ENCODE results near the gene QTRT2.
A peak's percentile ranks its signal among the peaks of the same experiment; 100 is the strongest.

QTRT2 gene

GRCh38 chr3:114056130-114057010 is at the start of gene QTRT2, which contains the start of gene CCDC191:
Gene QTRT2 (plus strand): TSS chr3:114056737. CDS start chr3:114065258, 8,521 bp downstream.
Gene CCDC191 (minus strand): TSS chr3:114056526. CDS start chr3:114056466, 60 bp downstream.
- peak; percentile 97 for DNase-seq (ENCODE audit: low read depth)

GRCh38 chr3:114011059-114011797 is 45.3 kb upstream of the QTRT2 start:
- DNase-seq (ENCODE audit: low read depth): no peak

- DNase-seq (ENCODE audit: low read depth): no peak
These were observed 42.3 kb upstream of the QTRT2 start for GRCh38 chr3:114014211-114014610.

GRCh38 chr3:114019486-114019885 is 37.1 kb upstream of the QTRT2 start:
- no peak for DNase-seq (ENCODE audit: low read depth)

- DNase-seq (ENCODE audit: low read depth): no peak
These were observed 35.6 kb upstream of the QTRT2 start for GRCh38 chr3:114020907-114021306.

GRCh38 chr3:114022145-114022802 is 34.3 kb upstream of the QTRT2 start:
- peak; percentile 20 for DNase-seq (ENCODE audit: low read depth)

GRCh38 chr3:114025451-114025850 is 31.1 kb upstream of the QTRT2 start:
- no peak for DNase-seq (ENCODE audit: low read depth)

- no peak for DNase-seq (ENCODE audit: low read depth)
These were observed 30.2 kb upstream of the QTRT2 start for GRCh38 chr3:114026331-114026730.

GRCh38 chr3:114033721-114034120 is 22.8 kb upstream of the QTRT2 start:
- DNase-seq (ENCODE audit: low read depth): no peak

GRCh38 chr3:114034211-114034610 is 22.3 kb upstream of the QTRT2 start:
- DNase-seq (ENCODE audit: low read depth): no peak

GRCh38 chr3:114034787-114035545 is 21.6 kb upstream of the QTRT2 start:
- peak; percentile 26 for DNase-seq (ENCODE audit: low read depth)

- no peak for DNase-seq (ENCODE audit: low read depth)
These were observed 20.6 kb upstream of the QTRT2 start for GRCh38 chr3:114035896-114036295.

GRCh38 chr3:114043205-114043604 is 13.3 kb upstream of the QTRT2 start:
- DNase-seq (ENCODE audit: low read depth): no peak

GRCh38 chr3:114052216-114052615 is 4.3 kb upstream of the QTRT2 start:
- no peak for DNase-seq (ENCODE audit: low read depth)

GRCh38 chr3:114057011-114057347 is 442 bp downstream of the QTRT2 start:
- DNase-seq (ENCODE audit: low read depth): no peak

GRCh38 chr3:114058646-114059045 is 2.1 kb downstream of the QTRT2 start:
- no peak for DNase-seq (ENCODE audit: low read depth)

- no peak for DNase-seq (ENCODE audit: low read depth)
These were observed 4.5 kb downstream of the QTRT2 start for GRCh38 chr3:114060906-114061655.

- no peak for DNase-seq (ENCODE audit: low read depth)
These were observed 11.3 kb downstream of the QTRT2 start for GRCh38 chr3:114067804-114068203.

GRCh38 chr3:114068336-114068735 is 11.8 kb downstream of the QTRT2 start:
- no peak for DNase-seq (ENCODE audit: low read depth)

GRCh38 chr3:114071786-114072185 is 15.2 kb downstream of the QTRT2 start:
- no peak for DNase-seq (ENCODE audit: low read depth)

- no peak for DNase-seq (ENCODE audit: low read depth)
These were observed 20.2 kb downstream of the QTRT2 start for GRCh38 chr3:114076711-114077110.

All from GM04503 (cell line).